H9 (cell line): ENCODE measurements around the gene GHR. TPM values are rescaled to one million over a fixed set of nuclear protein-coding genes. Genes with fewer than 3 reads are reported as not detected.

ENCODE experiments used
- DNase-seq: peaks from one replicate; pipeline ENCODE4 v3.0.0-alpha.2; 2017
- H2AFZ ChIP-seq: one replicate; pipeline ENCODE4 v1.6.1; 2013; ENCODE audit warnings: mild to moderate bottlenecking, low read length, control low read depth, moderate library complexity
- H2AK5ac ChIP-seq: 2 replicates; pipeline ENCODE4 v1.6.1; 2013; ENCODE audit warnings: low read length, control low read depth, mixed read lengths; ENCODE audit not compliant: insufficient read length
- H2BK120ac ChIP-seq: one replicate; pipeline ENCODE4 v1.6.1; 2013; ENCODE audit warnings: low read depth, mild to moderate bottlenecking, low read length, control low read depth, inconsistent platforms; ENCODE audit not compliant: poor library complexity, severe bottlenecking
- H2BK12ac ChIP-seq: 2 replicates; pipeline ENCODE4 v1.6.1; 2013; ENCODE audit warnings: low read length, control low read depth, mixed read lengths, low read depth; ENCODE audit not compliant: insufficient read length
- H2BK15ac ChIP-seq: 2 replicates; pipeline ENCODE4 v1.6.1; 2013; ENCODE audit warnings: low read depth, low read length, control low read depth
- H2BK20ac ChIP-seq: one replicate; pipeline ENCODE4 v1.6.1; 2013; ENCODE audit warnings: low read depth, mild to moderate bottlenecking, low read length, control low read depth, inconsistent platforms; ENCODE audit not compliant: poor library complexity, severe bottlenecking
- H2BK5ac ChIP-seq: 2 replicates; pipeline ENCODE4 v1.6.1; 2013; ENCODE audit warnings: low read length, control low read depth, mixed read lengths; ENCODE audit not compliant: insufficient read length
- H3K14ac ChIP-seq: 2 replicates; pipeline ENCODE4 v1.6.1; 2013; ENCODE audit warnings: low read length, control low read depth; ENCODE audit not compliant: insufficient read depth
- H3K18ac ChIP-seq: 2 replicates; pipeline ENCODE4 v1.6.1; 2013; ENCODE audit warnings: low read depth, mild to moderate bottlenecking, mixed read lengths, low read length, control low read depth; ENCODE audit not compliant: insufficient read length
- H3K23ac ChIP-seq: 2 replicates; pipeline ENCODE4 v1.6.1; 2013; ENCODE audit warnings: low read length, control low read depth, mixed read lengths, low read depth; ENCODE audit not compliant: insufficient read length
- H3K23me2 ChIP-seq: 2 replicates; pipeline ENCODE4 v1.6.1; 2013; ENCODE audit warnings: low read depth, mild to moderate bottlenecking, mixed read lengths, low read length, control low read depth; ENCODE audit not compliant: insufficient read length, poor library complexity, severe bottlenecking
- H3K27ac ChIP-seq: 2 replicates; pipeline ENCODE4 v1.5.1; 2013; ENCODE audit warnings: low read length, control low read depth, mixed read lengths, low read depth; ENCODE audit not compliant: insufficient read length
- H3K27me3 ChIP-seq: 2 replicates; pipeline ENCODE4 v1.6.1; 2013; ENCODE audit warnings: low read length, control low read depth, inconsistent platforms; ENCODE audit not compliant: insufficient read depth
- H3K4ac ChIP-seq: 2 replicates; pipeline ENCODE4 v1.6.1; 2013; ENCODE audit warnings: low read depth, mild to moderate bottlenecking, control low read depth, inconsistent platforms, low read length, moderate library complexity
- H3K4me1 ChIP-seq: 2 replicates; pipeline ENCODE4 v1.6.1; 2013; ENCODE audit warnings: low read length, control low read depth, inconsistent platforms; ENCODE audit not compliant: insufficient read depth
- H3K4me2 ChIP-seq: 2 replicates; pipeline ENCODE4 v1.6.1; 2013; ENCODE audit warnings: low read length, control low read depth, mixed read lengths; ENCODE audit not compliant: insufficient read length, insufficient read depth
- H3K56ac ChIP-seq: 2 replicates; pipeline ENCODE4 v1.6.1; 2013; ENCODE audit warnings: low read depth, mild to moderate bottlenecking, mixed read lengths, low read length, control low read depth; ENCODE audit not compliant: insufficient read length
- H3K79me1 ChIP-seq: 2 replicates; pipeline ENCODE4 v1.6.1; 2013; ENCODE audit warnings: low read depth, mild to moderate bottlenecking, moderate library complexity, low read length, control low read depth, inconsistent platforms; ENCODE audit not compliant: insufficient read depth, poor library complexity, severe bottlenecking
- H3K79me2 ChIP-seq: 2 replicates; pipeline ENCODE4 v1.6.1; 2013; ENCODE audit warnings: low read length, control low read depth, inconsistent platforms; ENCODE audit not compliant: insufficient read depth
- H3K9ac ChIP-seq: 2 replicates; pipeline ENCODE4 v1.6.1; 2013; ENCODE audit warnings: low read length, control low read depth, mixed read lengths; ENCODE audit not compliant: insufficient read length; ENCODE audit errors: extremely low read depth
- H3K9me3 ChIP-seq: one replicate; pipeline ENCODE4 v1.6.1; 2013; ENCODE audit warnings: low read depth, low read length, inconsistent platforms; ENCODE audit not compliant: control insufficient read depth
- H3T11ph ChIP-seq: one replicate; pipeline ENCODE4 v1.6.1; 2013; ENCODE audit warnings: mild to moderate bottlenecking, low read length, control low read depth, inconsistent platforms
- H4K20me1 ChIP-seq: one replicate; pipeline ENCODE4 v1.6.1; 2013; ENCODE audit not compliant: control insufficient read depth, insufficient read length, insufficient read depth
- H4K5ac ChIP-seq: 2 replicates; pipeline ENCODE4 v1.6.1; 2013; ENCODE audit warnings: low read depth, mild to moderate bottlenecking, mixed read lengths, low read length, control low read depth; ENCODE audit not compliant: insufficient read length
- H4K8ac ChIP-seq: replicated peaks from 2 replicates; pipeline ENCODE4 v1.6.1; 2013; ENCODE audit warnings: low read length, control low read depth, mixed read lengths, low read depth; ENCODE audit not compliant: insufficient read length
- H4K91ac ChIP-seq: 2 replicates; pipeline ENCODE4 v1.6.1; 2013; ENCODE audit warnings: low read depth, mild to moderate bottlenecking, moderate library complexity, mixed read lengths, low read length, control low read depth; ENCODE audit not compliant: insufficient read length
- H3K27ac Mint-ChIP-seq, 3 experiments: 2 replicates in 2 of 3; 3 replicates in 1 of 3; pipeline ENCODE4 v1.8.0; 2020 to 2021; ENCODE audit warnings: mixed read lengths in 3 of 3, mild to moderate bottlenecking in 1 of 3, moderate library complexity in 1 of 3
- H3K27me3 Mint-ChIP-seq: 2 replicates; pipeline ENCODE4 v1.8.0; 2021; ENCODE audit warnings: low read depth, mild to moderate bottlenecking, moderate library complexity, mixed read lengths
- H3K36me3 Mint-ChIP-seq, 3 experiments: 2 replicates in 2 of 3; 3 replicates in 1 of 3; pipeline ENCODE4 v1.8.0; 2020 to 2021; ENCODE audit warnings: low read depth in 3 of 3, mixed read lengths in 3 of 3; ENCODE audit not compliant: insufficient read depth in 1 of 3
- H3K4me1 Mint-ChIP-seq, 2 experiments: 2 replicates each; pipeline ENCODE4 v1.8.0; 2020; ENCODE audit warnings: mixed read lengths in 2 of 2
- H3K4me3 Mint-ChIP-seq, 2 experiments: 2 replicates in 1 of 2; 3 replicates in 1 of 2; pipeline ENCODE4 v1.8.0; 2020 to 2021; ENCODE audit warnings: mild to moderate bottlenecking in 2 of 2, mixed read lengths in 2 of 2, moderate library complexity in 1 of 2
- H3K9me3 Mint-ChIP-seq, 2 experiments: 2 replicates in 1 of 2; 3 replicates in 1 of 2; pipeline ENCODE4 v1.8.0; 2020; ENCODE audit warnings: mild to moderate bottlenecking in 2 of 2, mixed read lengths in 2 of 2, moderate library complexity in 1 of 2
- WGBS: extraction: QIAGEN DNeasy Blood & Tissue Kit; methylation state at CpG from one replicate; pipeline ENCODE4 v1.1.7; 2013; ENCODE audit warnings: missing lambda C conversion rate, low lambda C conversion rate, mixed read lengths; ENCODE audit not compliant: insufficient read length; ENCODE audit errors: extremely low coverage; 5-methylcytosine and 5-hydroxymethylcytosine counted together
- total RNA-seq: library from RNA; stranded (reverse); gene quantifications from 2 replicates; pipeline ENCODE4 v1.2.1, GENCODE V29; 2021
- TF ChIP-seq, protein P1 (sequence below): fragments of 200-600 bp; sonication (generic); conservative IDR thresholded peaks from 3 replicates; pipeline ENCODE4 v1.8.0; 2021; ENCODE audit warnings: antibody characterized with exemption, mild to moderate bottlenecking

The GHR gene
- total RNA-seq, 1 experiment from 2014 or later: 0.20 TPM

DNA sequence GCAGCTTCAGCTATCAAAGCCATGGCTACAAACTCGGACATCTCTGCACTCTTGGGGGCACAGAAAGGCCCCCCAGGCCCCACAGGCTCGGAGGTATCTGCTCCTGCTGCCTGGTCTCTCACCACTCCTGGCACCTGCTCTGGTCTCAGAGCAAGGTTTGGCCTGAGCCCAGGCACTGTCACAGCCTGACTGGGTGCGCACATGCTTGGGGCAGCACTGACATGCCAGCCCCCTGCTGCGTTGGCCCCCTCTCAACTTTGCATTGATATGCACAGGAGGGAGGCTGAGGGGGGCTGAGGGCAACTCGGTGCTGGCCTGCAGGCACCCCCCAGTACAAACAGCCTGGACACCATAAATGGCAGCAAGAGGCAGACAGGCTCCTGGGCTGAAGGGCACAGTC, 27.1 kb upstream of the GHR start:
- Mint-ChIP-seq H3K27me3 (peaks cover 1% of the 10 kb centered on the region; the same call in 1 of the 2 replicates), H3K36me3 (peaks cover 7 to 13% (median 12%) of the 10 kb centered on the region in 3 experiments), H3K27ac (no peak overlapping the region), H3K9me3 (peaks cover 23 to 36% of the 10 kb centered on the region in 2 experiments), H3K4me3 (no peak overlapping the region), H3K4me1 (0 out of 4 replicates have a peak, but pooled peaks cover 0 to 4% of the 10 kb centered on the region in 2 experiments)
- Histone ChIP-seq H2BK5ac (no peak overlapping the region), H3K23ac (no peak overlapping the region), H3K27me3 (no peaks in the 10 kb centered on the region), H4K20me1 (no peaks in the 10 kb centered on the region), H3K9me3 (peaks cover 5% of the 10 kb centered on the region), H3K18ac (no peak overlapping the region), H2BK20ac (no peak overlapping the region), H3T11ph (no peak overlapping the region), H4K8ac (no peak overlapping the region), H4K91ac (no peak overlapping the region), H4K5ac (no peak overlapping the region), H3K79me2 (no peaks in the 10 kb centered on the region), H2BK120ac (no peak overlapping the region), H3K4me1 (no peaks in the 10 kb centered on the region), H3K56ac (no peak overlapping the region), H3K4ac (no peak overlapping the region), H3K9ac (no peak overlapping the region), H3K27ac (no peak overlapping the region), H3K79me1 (no peaks in the 10 kb centered on the region), H2AFZ (no peak overlapping the region), H2BK15ac (no peak overlapping the region), H3K23me2 (no peaks in the 10 kb centered on the region), H2BK12ac (no peak overlapping the region), H3K14ac (no peak overlapping the region), H3K4me2 (no peak overlapping the region), H2AK5ac (no peak overlapping the region)
- TF ChIP-seq, protein P1, sequence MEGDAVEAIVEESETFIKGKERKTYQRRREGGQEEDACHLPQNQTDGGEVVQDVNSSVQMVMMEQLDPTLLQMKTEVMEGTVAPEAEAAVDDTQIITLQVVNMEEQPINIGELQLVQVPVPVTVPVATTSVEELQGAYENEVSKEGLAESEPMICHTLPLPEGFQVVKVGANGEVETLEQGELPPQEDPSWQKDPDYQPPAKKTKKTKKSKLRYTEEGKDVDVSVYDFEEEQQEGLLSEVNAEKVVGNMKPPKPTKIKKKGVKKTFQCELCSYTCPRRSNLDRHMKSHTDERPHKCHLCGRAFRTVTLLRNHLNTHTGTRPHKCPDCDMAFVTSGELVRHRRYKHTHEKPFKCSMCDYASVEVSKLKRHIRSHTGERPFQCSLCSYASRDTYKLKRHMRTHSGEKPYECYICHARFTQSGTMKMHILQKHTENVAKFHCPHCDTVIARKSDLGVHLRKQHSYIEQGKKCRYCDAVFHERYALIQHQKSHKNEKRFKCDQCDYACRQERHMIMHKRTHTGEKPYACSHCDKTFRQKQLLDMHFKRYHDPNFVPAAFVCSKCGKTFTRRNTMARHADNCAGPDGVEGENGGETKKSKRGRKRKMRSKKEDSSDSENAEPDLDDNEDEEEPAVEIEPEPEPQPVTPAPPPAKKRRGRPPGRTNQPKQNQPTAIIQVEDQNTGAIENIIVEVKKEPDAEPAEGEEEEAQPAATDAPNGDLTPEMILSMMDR: no peak
- DNase-seq: no peak
- no CpG with 5 or more reads among the region's 5 CpGs for WGBS
